Stimulated activated CD8-positive, alpha-beta memory T cell treated with anti-CD3 and anti-CD28 coated beads, Interleukin-15, amount 100 ng/mL, for 1 hour (primary cell): ENCODE measurements around the gene NTN1.

ENCODE experiments used
- DNase-seq: peaks from one replicate; pipeline ENCODE4 v3.0.0-alpha.2; 2020; ENCODE audit warnings: low read depth

Gene NTN1

DNA sequence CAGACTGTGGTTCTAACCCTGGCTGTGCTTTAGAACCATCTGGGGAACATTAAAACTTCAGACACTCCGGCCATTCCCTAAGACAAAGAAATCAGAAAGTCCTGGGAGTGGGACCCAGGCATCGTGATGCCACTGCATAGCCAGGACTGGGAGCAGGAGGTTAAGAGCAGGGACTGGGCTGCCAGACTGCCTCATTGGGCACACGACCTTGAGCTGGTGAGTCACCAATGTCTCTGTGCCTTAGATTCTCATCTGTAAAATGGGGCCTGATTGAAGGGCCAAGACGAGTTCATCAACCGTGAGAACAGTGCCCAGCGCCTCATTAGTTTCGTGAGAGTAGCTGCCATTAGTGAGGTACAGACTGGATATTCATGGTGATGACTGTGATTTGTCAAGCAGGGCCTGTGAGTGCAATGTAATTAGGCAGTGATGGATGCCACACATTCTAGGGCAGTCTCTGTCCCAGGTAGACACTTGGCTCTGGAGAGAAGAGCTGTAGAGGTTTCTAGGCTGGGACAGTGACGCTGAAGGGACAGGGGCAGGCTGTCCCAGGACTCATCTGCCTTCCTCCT is 196.8 kb downstream of the NTN1 start:
- DNase-seq: no peak

DNA sequence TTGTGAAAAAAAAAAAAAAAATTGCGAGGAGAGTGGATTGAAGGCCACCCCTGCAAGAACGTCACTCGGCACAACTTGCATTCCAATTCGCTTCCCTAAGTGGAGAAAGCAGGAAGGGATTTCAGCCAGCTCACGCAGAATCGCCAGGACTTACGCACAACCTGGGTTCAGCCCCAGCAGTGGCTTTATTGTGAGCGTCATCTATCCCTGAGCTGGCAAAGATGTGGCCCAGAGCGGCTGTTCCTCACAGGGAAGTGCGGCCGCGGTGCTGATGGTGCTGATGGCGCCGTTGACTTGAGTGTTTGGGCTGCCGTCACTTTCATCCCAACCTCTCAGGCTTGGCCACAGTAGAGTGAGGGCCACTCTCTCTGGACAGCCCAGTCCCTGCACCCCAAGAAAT is 197.6 kb downstream of the NTN1 start:
- no peak for DNase-seq

GRCh38 chr17:9219631-9220397 is 198.5 kb downstream of the NTN1 start:
- no peak for DNase-seq

DNA sequence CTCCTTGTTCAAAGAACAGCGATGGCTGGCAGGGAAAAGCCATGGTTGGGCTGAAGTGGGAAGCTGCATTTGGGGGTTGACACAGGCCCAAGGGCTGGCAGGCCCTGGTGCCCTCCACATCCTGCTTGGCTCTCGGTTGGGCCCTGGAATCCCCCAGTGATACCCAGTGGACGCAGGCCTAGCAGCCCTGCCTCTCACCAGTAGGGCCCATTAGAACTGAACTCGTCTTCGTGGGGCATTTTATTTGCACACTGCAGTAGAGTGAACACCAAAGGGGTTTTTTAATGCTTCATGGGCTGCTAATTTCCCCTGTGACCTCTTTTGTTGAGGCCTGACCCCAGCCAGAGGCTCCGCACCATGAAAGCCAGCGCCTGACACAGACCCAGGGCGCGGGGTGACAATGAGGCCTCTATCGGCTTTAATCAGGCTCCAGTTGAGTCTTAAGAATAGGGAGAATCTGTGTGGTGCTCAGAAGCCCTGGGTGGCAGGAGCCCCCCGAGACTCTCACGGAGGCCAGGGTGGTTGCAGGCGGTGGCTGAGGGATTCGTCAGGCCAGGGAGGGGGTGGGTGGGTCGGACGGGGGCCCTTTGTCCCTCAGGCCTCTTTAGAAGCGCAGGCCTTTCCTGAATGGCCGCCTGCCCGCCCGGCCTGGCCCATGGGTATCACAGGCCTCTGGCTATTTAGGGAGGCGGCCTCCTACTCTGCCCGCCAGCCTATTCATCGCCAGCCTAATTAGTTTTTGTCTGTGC is 199.3 kb downstream of the NTN1 start:
- DNase-seq: no peak

DNA sequence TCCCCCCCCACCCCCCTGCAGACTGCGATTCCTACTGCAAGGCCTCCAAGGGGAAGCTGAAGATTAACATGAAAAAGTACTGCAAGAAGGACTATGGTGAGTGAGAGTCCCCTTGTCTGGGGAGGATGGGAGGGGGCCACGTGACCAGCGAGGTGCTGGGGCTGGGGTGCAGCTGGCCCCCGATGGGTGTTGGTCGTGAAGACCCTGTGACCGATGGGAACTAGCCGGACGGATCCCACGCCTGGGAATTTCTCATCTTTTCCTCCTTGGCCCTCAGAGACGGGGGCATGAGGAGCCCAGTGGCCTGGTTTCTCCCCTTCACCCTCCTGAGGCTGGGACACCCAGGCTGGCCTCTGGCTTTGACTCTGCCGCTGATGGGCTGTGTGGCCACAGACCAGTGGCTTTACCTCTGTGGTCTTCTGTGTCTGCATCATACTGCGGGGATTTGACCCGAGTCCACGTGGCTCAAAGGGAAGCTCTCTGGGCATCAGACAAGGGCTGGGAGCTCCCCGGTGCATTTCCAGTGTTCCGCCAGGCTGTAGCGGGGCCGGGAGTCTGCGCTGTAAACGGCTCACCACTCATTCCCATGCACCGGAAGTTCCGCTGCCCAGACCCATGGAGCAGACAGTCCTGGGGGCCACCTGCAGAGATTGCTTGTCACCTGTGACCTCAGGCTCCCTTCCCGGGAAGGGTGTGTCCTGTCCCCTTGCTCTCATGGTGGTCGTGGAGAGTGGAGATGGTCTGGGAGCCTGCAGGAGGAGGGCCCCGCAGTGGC is 200.0 kb downstream of the NTN1 start:
- DNase-seq: no peak

DNA sequence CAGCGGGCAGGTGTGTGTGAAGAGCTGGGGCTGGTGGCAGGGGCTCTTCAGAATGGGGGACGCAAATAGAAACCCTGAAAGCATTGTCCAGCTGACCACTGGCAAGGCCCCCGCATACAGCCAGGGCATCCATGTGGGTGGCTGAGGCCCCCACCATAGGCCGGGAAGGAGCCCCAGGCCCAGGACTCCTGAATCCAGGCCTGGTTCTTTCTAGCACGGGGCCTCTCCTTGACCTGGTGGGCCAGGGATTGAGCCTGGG is 200.5 kb downstream of the NTN1 start:
- DNase-seq: no peak

- no peak for DNase-seq
Observed at GRCh38 chr17:9223531-9223930, 202.2 kb downstream of the NTN1 start.

DNA sequence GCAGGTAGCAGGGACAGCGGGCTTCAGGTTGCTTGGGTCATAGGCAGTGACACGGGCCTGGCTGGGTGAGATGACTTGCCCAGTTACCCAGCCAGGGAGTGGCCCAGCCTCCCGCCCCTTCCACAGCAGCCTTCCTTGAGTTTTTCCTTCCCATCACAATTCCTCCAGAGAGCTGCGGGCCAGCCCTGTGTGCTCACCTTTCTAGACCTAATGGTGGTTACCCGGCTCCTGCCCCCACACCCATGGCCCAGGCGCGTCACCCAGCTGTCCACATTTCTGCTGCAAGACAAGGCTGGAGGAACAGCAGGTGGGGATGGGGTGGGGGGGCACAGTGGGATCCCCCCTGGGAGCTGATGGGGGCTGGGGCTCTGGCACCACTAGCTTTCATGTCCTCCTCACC is 203.2 kb downstream of the NTN1 start:
- no peak for DNase-seq

DNA sequence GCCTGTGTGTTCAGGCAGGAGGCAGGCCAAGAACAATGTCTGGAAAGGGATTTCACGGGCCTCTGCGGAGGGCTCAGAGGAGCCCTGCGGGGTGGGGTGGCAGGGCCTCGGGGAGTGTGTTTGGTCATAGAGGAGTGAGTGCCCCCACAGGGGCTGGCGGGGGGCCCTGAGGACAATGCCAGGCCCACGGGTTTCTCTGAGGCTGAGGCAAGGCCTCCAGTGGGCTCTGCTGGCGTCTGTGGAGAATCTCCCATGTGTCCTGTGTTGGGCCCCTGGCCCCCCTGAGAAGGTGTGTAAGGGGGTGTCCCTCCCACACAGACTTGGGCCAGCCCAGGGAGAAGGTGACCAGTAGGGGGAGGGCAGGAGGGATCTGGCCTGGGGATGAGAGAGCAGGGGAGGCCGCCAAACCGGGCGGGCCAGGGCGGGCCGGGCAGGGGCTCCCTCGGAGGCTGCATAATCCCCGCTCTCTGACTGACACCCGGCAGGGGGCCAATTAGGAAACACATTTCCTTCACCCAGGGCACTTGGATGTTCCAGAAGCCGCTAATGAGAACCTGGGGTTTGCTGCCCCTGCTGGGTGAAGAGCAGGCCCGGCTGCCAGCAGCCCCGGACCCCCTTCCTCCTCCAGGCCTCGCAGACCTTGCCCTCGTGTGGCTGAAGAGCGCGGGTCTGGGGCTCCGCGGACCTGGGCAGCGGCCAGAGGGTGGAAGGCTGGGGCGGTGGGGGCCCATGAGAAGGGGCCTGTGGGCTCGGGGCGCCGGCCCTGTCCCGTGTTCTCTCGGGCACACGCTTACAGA is 204.2 kb downstream of the NTN1 start:
- DNase-seq: no peak

DNA sequence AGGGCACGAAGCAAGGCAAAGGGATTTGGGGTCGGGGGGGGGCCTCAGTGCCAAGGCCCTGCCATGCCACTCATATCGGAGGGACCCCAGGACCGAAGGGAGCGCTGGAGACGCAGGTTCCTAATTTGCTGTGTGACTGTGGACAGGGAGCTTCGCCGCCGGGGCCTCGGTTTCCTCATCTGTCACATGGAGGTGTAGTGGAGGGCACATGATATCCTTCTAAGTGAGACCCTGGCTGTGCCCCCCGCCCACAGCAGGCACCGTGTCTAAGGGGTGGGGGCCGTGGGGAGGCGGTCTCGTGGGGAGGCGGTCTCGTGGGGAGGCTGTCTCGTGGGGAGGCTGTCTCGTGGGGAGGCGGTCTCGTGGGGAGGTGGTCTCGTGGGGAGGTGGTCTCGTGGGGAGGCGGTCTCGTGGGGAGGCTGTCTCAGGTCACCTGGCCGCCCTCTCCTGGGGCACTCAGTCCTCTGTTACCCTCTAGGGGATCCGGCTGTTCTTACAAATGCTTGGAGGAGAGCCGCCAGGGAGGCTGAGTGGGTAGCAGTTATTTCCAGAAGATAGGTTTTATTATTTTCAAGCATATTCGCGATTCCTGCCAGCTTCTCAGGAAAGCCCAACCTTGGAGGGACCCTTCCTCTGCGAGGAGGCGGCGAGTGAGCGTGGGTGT is 205.0 kb downstream of the NTN1 start:
- no peak for DNase-seq

DNA sequence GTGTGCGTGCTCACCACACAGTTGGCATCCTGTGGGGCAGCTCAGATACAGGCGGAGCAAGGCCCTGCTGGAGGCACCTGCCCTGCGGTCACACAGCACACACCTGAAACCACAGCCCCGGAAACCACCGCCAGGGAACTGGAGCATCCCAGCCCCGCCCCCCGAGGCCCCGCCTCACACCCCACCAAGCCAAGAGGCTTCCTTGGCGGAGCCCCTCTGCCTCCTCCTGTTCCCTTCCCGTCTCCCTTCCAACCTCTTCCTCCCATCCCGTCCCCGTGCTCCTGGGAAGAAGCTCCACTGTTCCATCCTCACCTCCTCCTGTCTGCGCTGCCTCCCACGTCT is 205.5 kb downstream of the NTN1 start:
- DNase-seq: no peak

DNA sequence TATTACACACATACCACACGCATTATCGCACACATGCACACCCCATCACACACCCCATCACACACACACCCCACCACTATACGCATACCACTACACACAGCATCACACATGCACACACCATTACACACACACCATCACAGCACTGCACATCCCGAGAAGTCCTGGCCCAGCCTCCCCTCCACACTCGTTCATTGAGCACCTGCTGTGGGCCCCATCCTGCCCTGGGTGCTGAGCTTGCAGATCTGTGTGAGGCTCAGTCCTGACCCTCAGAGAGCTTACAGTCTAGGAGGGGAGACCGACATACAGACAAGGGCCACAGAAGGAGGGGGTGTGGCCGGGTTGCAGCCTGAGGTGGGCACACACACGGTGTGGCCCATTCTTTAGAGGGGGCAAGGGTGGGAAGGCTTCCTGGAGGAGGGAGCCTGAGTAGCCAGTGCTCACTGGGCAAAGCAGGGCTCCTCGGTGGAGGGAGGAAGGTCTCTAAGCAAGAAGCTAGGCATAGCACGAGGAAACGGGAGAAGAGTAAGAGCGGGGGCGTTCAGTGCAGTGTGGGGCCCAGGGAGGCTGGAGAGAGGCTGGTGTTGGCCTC is 206.6 kb downstream of the NTN1 start:
- DNase-seq: no peak

DNA sequence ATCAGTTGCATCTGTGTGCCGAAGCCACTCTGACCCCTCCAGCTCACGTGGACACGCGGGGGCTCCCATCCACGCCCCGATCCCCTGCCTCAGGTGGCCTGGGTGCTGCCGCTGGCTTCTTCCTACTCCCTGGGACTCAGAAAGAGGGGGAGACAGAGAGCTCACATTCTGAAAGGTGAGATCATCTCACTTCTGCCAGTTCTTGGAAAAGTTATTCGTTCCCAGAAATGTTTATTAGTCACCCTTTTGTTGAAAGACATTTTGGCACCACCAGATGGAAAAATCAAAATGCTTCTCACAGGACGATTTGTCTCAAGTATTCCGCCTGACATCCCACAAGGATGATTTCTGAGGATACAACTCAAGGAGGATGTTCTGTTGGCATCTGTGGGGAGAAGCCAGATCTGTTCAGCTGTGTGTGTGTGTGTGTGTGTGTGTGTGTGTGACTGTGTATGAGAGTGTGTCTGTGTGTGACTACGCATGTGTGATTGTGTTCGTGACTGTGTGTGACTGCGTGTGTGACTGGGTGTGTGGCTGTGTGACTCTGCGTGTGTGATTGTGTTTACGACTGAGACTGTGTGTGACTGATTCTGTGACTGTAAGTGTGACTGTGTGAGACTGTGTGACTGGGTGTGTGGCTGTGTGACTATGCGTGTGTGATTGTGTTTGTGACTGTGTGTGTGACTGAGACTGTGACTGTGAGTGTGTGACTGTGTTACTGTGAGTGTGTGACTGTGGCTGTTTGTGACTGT is 207.3 kb downstream of the NTN1 start:
- no peak for DNase-seq

DNA sequence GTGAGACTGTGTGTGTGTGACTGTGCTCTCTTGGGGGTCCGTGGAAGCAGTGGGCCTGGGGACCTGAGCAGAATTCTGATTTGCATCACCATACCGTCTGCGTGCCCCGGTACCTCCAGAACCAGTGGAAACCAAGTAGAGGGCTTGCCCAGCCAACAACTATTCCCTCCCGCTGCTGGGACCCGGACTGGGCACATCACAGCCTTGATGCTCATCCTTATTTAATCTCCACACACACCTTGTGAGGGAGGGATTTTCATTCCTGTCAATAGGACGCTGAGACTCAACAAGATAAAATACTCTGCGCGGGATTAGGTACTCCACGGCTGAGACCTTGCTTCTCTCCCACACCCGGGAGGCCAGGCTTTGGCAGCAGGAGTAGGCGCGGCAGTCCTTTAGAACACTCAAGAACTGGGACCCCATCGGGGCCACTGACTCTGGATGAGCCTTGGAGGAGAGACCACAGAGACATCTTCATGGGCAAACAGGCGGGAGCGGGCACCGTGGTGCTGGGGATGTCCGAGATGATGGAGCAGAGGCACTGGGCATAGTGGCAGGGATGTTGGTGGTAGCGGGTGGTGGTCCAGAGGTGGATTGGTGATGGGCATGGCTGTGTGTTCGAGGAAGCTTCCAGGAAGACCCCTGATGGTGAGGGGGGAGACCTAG is 208.0 kb downstream of the NTN1 start:
- DNase-seq: no peak

DNA sequence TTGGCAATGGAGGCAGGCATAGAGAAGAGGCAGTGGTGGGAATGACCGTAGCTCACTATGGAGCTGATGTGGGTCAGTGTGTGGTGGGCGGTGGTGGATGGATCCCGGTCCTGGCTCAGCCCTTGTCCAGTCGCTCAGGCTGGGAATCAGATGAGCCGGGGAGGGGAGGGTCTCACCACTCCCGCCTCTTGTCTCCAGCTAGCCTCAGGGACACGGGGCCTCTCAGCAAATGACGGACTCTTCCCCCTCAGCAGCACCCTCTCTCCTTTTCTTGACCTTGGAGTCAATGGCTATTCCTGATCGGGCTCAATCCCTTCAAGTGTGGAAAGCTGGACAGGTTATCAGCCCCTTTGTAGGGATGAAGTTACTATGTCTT is 208.5 kb downstream of the NTN1 start:
- DNase-seq: no peak

GRCh38 chr17:9230346-9230745 is 209.0 kb downstream of the NTN1 start:
- DNase-seq: no peak

DNA sequence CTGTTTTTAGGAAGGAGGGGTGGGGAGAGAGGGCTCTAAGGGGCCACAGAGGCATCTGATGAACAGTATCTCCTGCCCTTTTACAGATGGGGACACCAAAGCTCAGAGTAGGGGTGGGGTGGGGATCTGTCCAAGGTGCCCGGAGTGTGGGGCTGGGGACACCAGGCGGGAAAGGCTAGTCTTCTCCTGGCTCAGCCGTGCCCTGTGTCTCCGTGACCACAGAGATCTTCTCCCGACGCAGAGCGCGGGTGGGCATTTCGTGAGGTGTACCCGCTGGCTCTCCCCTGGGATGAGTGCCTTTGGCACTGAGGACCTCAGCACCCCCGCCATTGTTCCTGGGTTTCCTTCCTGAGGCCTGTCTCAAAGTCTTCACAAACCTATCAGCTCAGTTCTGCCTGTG is 209.6 kb downstream of the NTN1 start:
- DNase-seq: no peak

DNA sequence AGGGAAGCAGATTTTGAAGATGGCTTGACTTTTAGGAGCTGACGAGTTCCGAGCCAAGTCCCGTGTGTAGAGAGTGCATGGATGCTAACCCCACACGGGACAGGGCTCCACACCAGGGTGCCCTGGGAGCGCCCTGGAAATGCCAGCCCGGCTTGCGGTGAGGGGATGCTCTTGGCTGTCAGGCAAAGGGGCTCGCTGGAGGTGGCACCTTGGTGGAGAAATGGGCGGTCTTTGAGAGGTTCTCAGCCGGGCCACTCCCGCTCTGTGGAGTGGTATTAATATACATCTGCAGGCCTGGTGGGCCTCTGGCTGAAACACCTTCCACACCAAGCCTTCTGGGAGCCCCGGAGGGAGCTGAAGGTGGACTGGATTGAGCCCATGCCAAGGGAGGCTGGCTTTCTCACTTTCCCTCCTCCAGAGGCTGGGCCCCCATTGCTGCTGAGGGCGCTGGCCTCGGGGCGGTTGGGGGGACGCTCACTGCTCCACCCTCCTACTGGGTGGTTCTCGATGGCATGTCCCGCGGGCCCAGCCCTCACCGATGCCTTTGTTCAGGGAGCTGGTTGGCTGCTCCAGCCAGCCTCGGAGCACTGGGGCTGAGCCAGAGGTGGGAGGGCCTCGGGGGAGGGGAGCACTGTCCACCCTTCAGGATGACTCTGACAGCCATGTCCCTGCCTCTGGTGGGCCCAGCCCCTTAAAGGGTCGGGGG is 210.3 kb downstream of the NTN1 start:
- no peak for DNase-seq

DNA sequence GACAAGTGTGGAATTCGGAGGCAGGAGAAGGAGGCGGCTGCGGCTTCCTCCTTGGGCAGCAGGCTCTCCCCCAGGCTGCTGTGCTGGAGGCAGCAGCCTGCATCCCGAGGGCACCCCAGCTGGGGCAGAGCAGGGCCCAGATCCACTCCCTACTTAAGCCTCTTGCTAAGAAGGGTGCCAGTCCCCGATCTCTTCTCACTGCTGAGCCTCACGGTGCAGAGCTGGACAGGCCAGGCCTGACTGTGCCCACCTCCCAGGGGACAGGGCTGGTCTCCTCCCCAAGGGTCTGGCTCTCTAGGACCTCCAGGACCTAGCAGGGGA is 210.8 kb downstream of the NTN1 start:
- no peak for DNase-seq
